HCT116 (cell line): ENCODE data around the gene CDK14. TPM values are rescaled to one million over a fixed set of nuclear protein-coding genes. Genes with fewer than 3 reads are reported as not detected.

ENCODE experiments used
- ATAC-seq: fragments of 200-7000 bp; cut with Tn5 transposase; 2 replicates; pipeline ENCODE4 v1.9.1; 2020; ENCODE audit warnings: mild to moderate bottlenecking, moderate library complexity
- BruUV-seq: library from RNA; stranded (reverse); fragments of 400-500 nt; replicated peaks from 2 replicates; lab custom pipeline; 2021; lab: Mats Ljungman, UMichigan
- CTCF ChIA-PET: fragments of 300-600 bp; sonication (Branson Sonifier 250); formaldehyde crosslinking; loops from one replicate; lab custom pipeline; 2021; ENCODE audit warnings: antibody characterized with exemption; lab: Charles Lee
- POLR2A ChIA-PET: fragments of 300-600, 350-600 bp; sonication (Branson Sonifier 250); formaldehyde crosslinking; loops from one replicate; lab custom pipeline; 2021; ENCODE audit warnings: antibody characterized with exemption; lab: Charles Lee
- RAD21 ChIA-PET, 2 experiments: fragments of 300-600 bp; sonication (Branson Sonifier 250); formaldehyde crosslinking; loops; one replicate each; lab custom pipeline; 2023; ENCODE audit warnings: low total read pairs in 2 of 2; ENCODE audit not compliant: uncharacterized antibody in 2 of 2, unreplicated experiment in 2 of 2, low non-redundant PET in 1 of 2; lab: Charles Lee
- DNase-seq: peaks from one replicate; pipeline ENCODE4 v3.0.0-alpha.2; 2010; ENCODE audit warnings: low read depth, low spot score
- H2AFZ ChIP-seq: fragments of 200-600 bp; shearing (Covaris generic), sonication (generic); 2 replicates; pipeline ENCODE4 v1.6.1; 2017; ENCODE audit warnings: low read depth, mixed run types, mixed read lengths, antibody characterized with exemption, low read length; ENCODE audit not compliant: poor library complexity, severe bottlenecking
- H3K27ac ChIP-seq: 2 replicates; pipeline ENCODE4 v1.5.1; 2012; ENCODE audit warnings: low read depth, low read length
- H3K27me3 ChIP-seq: fragments of 200-600 bp; sonication (generic); 2 replicates; pipeline ENCODE4 v1.6.1; 2016; ENCODE audit warnings: mixed run types, low read length, mixed read lengths; ENCODE audit not compliant: insufficient read depth
- H3K36me3 ChIP-seq, 2 experiments: fragments of 200-500 bp in 1 of 2; fragments of 200-600 bp in 1 of 2; sonication (Bioruptor generic) in 1 of 2; sonication (generic) in 1 of 2; 2 replicates each; pipeline versions ENCODE4 v1.5.1 to v1.6.1; 2014 to 2016; ENCODE audit warnings: low read length in 2 of 2, inconsistent platforms in 1 of 2, mixed read lengths in 1 of 2, mixed run types in 1 of 2; ENCODE audit not compliant: insufficient read depth in 2 of 2, control insufficient read depth in 1 of 2
- H3K4me1 ChIP-seq, 2 experiments: fragments of 200-600 bp in 1 of 2; sonication (generic) in 1 of 2; 2 replicates each; pipeline versions ENCODE4 v1.5.1 to v1.6.1; 2012 to 2017; ENCODE audit warnings: low read length in 2 of 2, inconsistent platforms in 1 of 2, mild to moderate bottlenecking in 1 of 2, mixed read lengths in 1 of 2, mixed run types in 1 of 2, moderate library complexity in 1 of 2; ENCODE audit not compliant: insufficient read depth in 2 of 2, control insufficient read depth in 1 of 2
- H3K4me2 ChIP-seq: fragments of 200-600 bp; sonication (generic); 2 replicates; pipeline ENCODE4 v1.6.1; 2017; ENCODE audit warnings: mixed run types, low read length, mixed read lengths
- H3K4me3 ChIP-seq, 2 experiments: fragments of 200-600 bp in 1 of 2; sonication (generic) in 1 of 2; replicated peaks in 1 of 2; 2 replicates each; pipeline ENCODE4 v1.5.1; 2011 to 2016; ENCODE audit warnings: low read length in 2 of 2, control low read depth in 1 of 2, low read depth in 1 of 2, mild to moderate bottlenecking in 1 of 2, mixed read lengths in 1 of 2, mixed run types in 1 of 2
- H3K79me2 ChIP-seq: fragments of 200-600 bp; sonication (generic); 2 replicates; pipeline ENCODE4 v1.6.1; 2017; ENCODE audit warnings: mild to moderate bottlenecking, mixed run types, low read length, moderate library complexity, mixed read lengths; ENCODE audit not compliant: insufficient read depth
- H3K9ac ChIP-seq: fragments of 200-600 bp; sonication (generic); 2 replicates; pipeline ENCODE4 v1.6.1; 2016; ENCODE audit warnings: low read length, mixed read lengths
- H3K9me2 ChIP-seq: fragments of 200-600 bp; sonication (generic), shearing (Covaris generic); 2 replicates; pipeline ENCODE4 v1.6.1; 2017; ENCODE audit warnings: mixed run types, mild to moderate bottlenecking, moderate library complexity; ENCODE audit not compliant: insufficient read depth
- H3K9me3 ChIP-seq, 2 experiments: fragments of 200-500 bp in 1 of 2; fragments of 200-600 bp in 1 of 2; sonication (Bioruptor generic) in 1 of 2; sonication (generic) in 1 of 2; 2 replicates each; pipeline ENCODE4 v1.6.1; 2014 to 2017; ENCODE audit warnings: low read length in 2 of 2, mixed read lengths in 2 of 2, inconsistent platforms in 1 of 2, low read depth in 1 of 2, mild to moderate bottlenecking in 1 of 2, mixed run types in 1 of 2, moderate library complexity in 1 of 2; ENCODE audit not compliant: control insufficient read depth in 1 of 2, insufficient read depth in 1 of 2
- H4K20me1 ChIP-seq: fragments of 200-600 bp; sonication (generic), shearing (Covaris generic); 2 replicates; pipeline ENCODE4 v1.6.1; 2017; ENCODE audit warnings: mixed run types, mild to moderate bottlenecking, moderate library complexity; ENCODE audit not compliant: insufficient read depth
- CBX3 ChIP-seq: IDR thresholded peaks from 2 replicates; pipeline ENCODE4 v1.6.1; 2012; ENCODE audit warnings: low read depth
- EGR1 ChIP-seq: IDR thresholded peaks from 2 replicates; pipeline ENCODE4 v1.6.1; 2012; ENCODE audit warnings: low read depth
- ELF1 ChIP-seq: IDR thresholded peaks from 2 replicates; pipeline ENCODE4 v1.6.1; 2012; ENCODE audit warnings: low read depth, borderline replicate concordance
- EZH2 ChIP-seq: fragments of 200-600 bp; sonication (generic); IDR thresholded peaks from 2 replicates; pipeline ENCODE4 v1.6.1; 2017; ENCODE audit warnings: antibody characterized with exemption, mixed run types
- EZH2phosphoT487 ChIP-seq: fragments of 200-600 bp; IDR thresholded peaks from 2 replicates; pipeline ENCODE4 v1.6.1; 2018; ENCODE audit warnings: antibody characterized with exemption, borderline replicate concordance
- FOSL1 ChIP-seq: IDR thresholded peaks from 2 replicates; pipeline ENCODE4 v1.6.1; 2012; ENCODE audit warnings: low read depth
- JUND ChIP-seq: IDR thresholded peaks from 2 replicates; pipeline ENCODE4 v1.6.1; 2012
- POLR2A ChIP-seq: IDR thresholded peaks from 2 replicates; pipeline ENCODE4 v1.7.0; 2011; ENCODE audit warnings: borderline replicate concordance; ENCODE audit not compliant: insufficient read depth, insufficient read length; ENCODE audit errors: extremely low read depth
- POLR2AphosphoS5 ChIP-seq: IDR thresholded peaks from 2 replicates; pipeline ENCODE4 v1.6.1; 2011; ENCODE audit warnings: mild to moderate bottlenecking, low read depth, low read length, moderate library complexity
- RAD21 ChIP-seq: IDR thresholded peaks from 2 replicates; pipeline ENCODE4 v1.6.1; 2012; ENCODE audit warnings: low read depth, mild to moderate bottlenecking
- SIN3A ChIP-seq: IDR thresholded peaks from 2 replicates; pipeline ENCODE4 v1.6.1; 2012; ENCODE audit warnings: low read depth
- SP1 ChIP-seq: IDR thresholded peaks from 2 replicates; pipeline ENCODE4 v1.6.1; 2012; ENCODE audit warnings: low read depth
- SRF ChIP-seq: IDR thresholded peaks from 2 replicates; pipeline ENCODE4 v1.6.1; 2012; ENCODE audit warnings: low read depth
- TCF7L2 ChIP-seq: IDR thresholded peaks from 2 replicates; pipeline ENCODE4 v1.7.0; 2011; ENCODE audit warnings: borderline replicate concordance, inconsistent platforms; ENCODE audit not compliant: insufficient read depth, insufficient read length; ENCODE audit errors: extremely low read depth
- YY1 ChIP-seq: IDR thresholded peaks from 2 replicates; pipeline ENCODE4 v1.6.1; 2011; ENCODE audit warnings: low read length, low read depth, moderate library complexity, mild to moderate bottlenecking; ENCODE audit not compliant: insufficient replicate concordance; ENCODE audit errors: extremely low read depth
- ZFX ChIP-seq: fragments of 450-650 bp; IDR thresholded peaks from 2 replicates; pipeline ENCODE4 v1.6.1; 2017
- ZNF274 ChIP-seq: fragments of 200-500 bp; sonication (Bioruptor generic); IDR thresholded peaks from 2 replicates; pipeline ENCODE4 v1.6.1; 2014; ENCODE audit warnings: mild to moderate bottlenecking, low read depth, low read length, inconsistent platforms
- intact Hi-C: fragments of 100-400 bp; cut with micrococcal nuclease; formaldehyde crosslinking; loops from 2 replicates; pipeline ENCODE4 v1.10.0; 2022
- total RNA-seq: library from RNA; stranded (reverse); gene quantifications from one replicate; pipeline ENCODE4 v1.2.1, GENCODE V29; 2021; ENCODE audit not compliant: unreplicated experiment
- TF ChIP-seq, protein P1 (sequence below): IDR thresholded peaks from 2 replicates; pipeline ENCODE4 v1.6.1; 2012; ENCODE audit warnings: low read depth
- TF ChIP-seq, protein P2 (sequence below): IDR thresholded peaks from 2 replicates; pipeline ENCODE4 v1.6.1; 2011; ENCODE audit warnings: mild to moderate bottlenecking, low read length, moderate library complexity; ENCODE audit not compliant: insufficient replicate concordance; ENCODE audit errors: extremely low read depth
- TF ChIP-seq, protein P3 (sequence below): IDR thresholded peaks from 2 replicates; pipeline ENCODE4 v1.6.1; 2012

The CDK14 gene
- total RNA-seq, 1 experiment from 2014 or later, result 10.2 TPM

DNA sequence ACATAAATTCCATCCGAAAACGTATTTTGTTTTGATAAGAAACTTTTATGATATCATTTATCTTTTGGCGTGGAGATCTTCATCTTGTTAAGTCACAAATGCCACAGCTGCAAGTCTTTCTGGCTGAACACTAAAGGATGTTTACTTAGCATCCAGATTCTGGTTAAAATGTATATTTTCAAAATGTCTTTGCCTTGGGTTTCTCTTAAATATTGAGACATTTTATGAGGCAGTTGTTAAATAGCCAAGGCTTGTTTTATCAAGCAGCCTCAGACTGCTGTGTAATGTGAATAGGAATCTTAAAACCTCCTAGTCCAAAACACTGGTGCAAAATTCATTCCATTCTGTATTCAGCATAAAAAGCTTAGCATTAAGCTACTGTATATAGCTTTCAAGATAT lies 531.8 kb downstream of the CDK14 start:
- H3K9me2 ChIP-seq, result no peaks in the 10 kb centered on the region
- H3K9ac ChIP-seq, result no peak overlapping the region
- no peaks in the 10 kb centered on the region for H3K4me1 ChIP-seq
- no peak for DNase-seq
- H3K9me3 ChIP-seq, result no peaks in the 10 kb centered on the region
- TF ChIP-seq YY1 (no peak), SRF (no peak), SIN3A (no peak), EZH2 (no peak), EZH2phosphoT487 (no peak), FOSL1 (no peak), ELF1 (no peak), RAD21 (no peak), ZFX (no peak), POLR2A (no peak), POLR2AphosphoS5 (no peak), SP1 (no peak), ZNF274 (no peak), EGR1 (no peak), CBX3 (no peak), TCF7L2 (no peak), JUND (no peak)
- TF ChIP-seq, protein P1, sequence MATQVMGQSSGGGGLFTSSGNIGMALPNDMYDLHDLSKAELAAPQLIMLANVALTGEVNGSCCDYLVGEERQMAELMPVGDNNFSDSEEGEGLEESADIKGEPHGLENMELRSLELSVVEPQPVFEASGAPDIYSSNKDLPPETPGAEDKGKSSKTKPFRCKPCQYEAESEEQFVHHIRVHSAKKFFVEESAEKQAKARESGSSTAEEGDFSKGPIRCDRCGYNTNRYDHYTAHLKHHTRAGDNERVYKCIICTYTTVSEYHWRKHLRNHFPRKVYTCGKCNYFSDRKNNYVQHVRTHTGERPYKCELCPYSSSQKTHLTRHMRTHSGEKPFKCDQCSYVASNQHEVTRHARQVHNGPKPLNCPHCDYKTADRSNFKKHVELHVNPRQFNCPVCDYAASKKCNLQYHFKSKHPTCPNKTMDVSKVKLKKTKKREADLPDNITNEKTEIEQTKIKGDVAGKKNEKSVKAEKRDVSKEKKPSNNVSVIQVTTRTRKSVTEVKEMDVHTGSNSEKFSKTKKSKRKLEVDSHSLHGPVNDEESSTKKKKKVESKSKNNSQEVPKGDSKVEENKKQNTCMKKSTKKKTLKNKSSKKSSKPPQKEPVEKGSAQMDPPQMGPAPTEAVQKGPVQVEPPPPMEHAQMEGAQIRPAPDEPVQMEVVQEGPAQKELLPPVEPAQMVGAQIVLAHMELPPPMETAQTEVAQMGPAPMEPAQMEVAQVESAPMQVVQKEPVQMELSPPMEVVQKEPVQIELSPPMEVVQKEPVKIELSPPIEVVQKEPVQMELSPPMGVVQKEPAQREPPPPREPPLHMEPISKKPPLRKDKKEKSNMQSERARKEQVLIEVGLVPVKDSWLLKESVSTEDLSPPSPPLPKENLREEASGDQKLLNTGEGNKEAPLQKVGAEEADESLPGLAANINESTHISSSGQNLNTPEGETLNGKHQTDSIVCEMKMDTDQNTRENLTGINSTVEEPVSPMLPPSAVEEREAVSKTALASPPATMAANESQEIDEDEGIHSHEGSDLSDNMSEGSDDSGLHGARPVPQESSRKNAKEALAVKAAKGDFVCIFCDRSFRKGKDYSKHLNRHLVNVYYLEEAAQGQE, result no peak
- TF ChIP-seq, protein P2, sequence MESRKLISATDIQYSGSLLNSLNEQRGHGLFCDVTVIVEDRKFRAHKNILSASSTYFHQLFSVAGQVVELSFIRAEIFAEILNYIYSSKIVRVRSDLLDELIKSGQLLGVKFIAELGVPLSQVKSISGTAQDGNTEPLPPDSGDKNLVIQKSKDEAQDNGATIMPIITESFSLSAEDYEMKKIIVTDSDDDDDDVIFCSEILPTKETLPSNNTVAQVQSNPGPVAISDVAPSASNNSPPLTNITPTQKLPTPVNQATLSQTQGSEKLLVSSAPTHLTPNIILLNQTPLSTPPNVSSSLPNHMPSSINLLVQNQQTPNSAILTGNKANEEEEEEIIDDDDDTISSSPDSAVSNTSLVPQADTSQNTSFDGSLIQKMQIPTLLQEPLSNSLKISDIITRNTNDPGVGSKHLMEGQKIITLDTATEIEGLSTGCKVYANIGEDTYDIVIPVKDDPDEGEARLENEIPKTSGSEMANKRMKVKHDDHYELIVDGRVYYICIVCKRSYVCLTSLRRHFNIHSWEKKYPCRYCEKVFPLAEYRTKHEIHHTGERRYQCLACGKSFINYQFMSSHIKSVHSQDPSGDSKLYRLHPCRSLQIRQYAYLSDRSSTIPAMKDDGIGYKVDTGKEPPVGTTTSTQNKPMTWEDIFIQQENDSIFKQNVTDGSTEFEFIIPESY, result no peak
- TF ChIP-seq, protein P3, sequence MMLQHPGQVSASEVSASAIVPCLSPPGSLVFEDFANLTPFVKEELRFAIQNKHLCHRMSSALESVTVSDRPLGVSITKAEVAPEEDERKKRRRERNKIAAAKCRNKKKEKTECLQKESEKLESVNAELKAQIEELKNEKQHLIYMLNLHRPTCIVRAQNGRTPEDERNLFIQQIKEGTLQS, result no peak
- intact Hi-C loops, result no loop called here
- ATAC-seq, result no peak
- ChIA-PET POLR2A (no interaction called here), RAD21 (no interaction called here), CTCF (no interaction called here)
- BruUV-seq, result no TSS peak
- no peak overlapping the region for H3K27ac ChIP-seq
- H2AFZ ChIP-seq, result no peak overlapping the region
- no peak overlapping the region for H3K4me2 ChIP-seq
- no peaks in the 10 kb centered on the region for H4K20me1 ChIP-seq
- H3K79me2 ChIP-seq, result no peaks in the 10 kb centered on the region
- no peak overlapping the region for H3K4me3 ChIP-seq
- H3K36me3 ChIP-seq, result no peaks in the 10 kb centered on the region
- no peaks in the 10 kb centered on the region for H3K27me3 ChIP-seq
